Inflammatory macrophage (primary cell): Measurements from ENCODE around the gene SUSD4.
A peak's percentile ranks its signal among the peaks of the same experiment; 100 is the strongest.

ENCODE experiments used
- DNase-seq, 2 donors: peaks; one replicate each; pipeline ENCODE4 v3.0.0-alpha.2; 2020 to 2022

Gene SUSD4

DNA sequence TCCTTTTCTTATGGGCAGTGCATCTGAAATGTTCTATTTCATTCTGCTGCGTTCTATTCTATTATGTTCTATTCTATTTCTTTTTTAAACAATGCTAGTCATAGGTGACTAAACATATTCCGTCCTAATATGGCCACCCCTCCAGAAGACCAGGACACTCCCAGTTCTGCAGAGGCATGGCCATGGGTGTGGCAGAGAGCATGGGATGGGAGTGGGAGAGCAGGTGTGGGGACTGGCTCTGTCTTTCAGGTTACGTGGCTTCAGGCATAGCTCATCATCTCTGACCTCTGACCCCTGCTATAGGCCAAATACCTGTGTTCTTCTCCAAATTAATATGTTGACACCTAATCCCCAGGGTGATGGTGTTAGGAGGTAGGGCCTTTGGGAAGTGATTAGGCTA lies 187.5 kb downstream of the SUSD4 start:
- DNase-seq, result no peak

DNA sequence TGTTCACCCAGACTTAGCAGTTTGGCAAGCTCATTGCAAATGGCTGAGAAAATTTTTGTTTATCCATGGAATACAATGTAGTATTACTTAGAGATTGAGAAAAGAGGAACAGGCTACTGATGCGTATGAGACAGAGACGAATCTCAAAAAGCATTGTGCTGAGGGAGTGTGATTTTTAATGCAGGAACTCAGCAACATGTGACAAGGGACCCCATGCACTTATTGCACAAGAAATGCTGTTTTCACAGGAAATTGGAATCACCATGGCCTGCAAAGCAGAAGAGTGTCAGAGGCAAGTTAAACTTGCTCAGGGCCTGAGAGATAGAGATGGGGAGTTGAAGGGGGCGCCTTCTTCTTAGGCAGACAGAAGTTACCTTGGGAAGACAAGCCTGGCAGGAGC lies 188.3 kb downstream of the SUSD4 start:
- DNase-seq, result peak; percentile 92 to 95

DNA sequence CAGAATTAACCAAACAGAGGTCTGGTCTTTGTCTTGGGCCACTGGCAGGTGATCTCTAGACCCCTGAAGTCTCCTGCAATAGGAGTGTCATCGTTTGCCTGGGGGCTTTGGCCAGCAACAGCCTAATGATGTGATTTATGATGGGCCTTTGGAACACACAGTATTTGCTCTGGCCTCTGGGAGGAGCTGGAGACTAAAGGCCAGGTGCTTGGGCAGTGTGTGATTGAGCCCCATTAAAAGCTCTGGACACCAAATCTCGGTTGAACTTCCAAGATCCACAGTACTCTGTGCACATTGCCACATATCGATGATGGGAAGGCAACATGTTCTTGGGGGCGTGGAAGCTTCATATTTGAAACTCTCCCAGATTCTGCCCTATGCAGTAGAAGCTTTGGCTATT lies 188.9 kb downstream of the SUSD4 start:
- peak; percentile 26 to 52 for DNase-seq
